Thyroid gland (tissue), 4 donors: ENCODE measurements around the gene RETN. TPM values are rescaled to one million over a fixed set of nuclear protein-coding genes. Genes with fewer than 3 reads are reported as not detected.

Experiments
- DNase-seq, 2 donors: peaks; one replicate each; pipeline ENCODE4 v3.0.0-alpha.2; 2019
- H3K27ac ChIP-seq, 3 donors: fragments of 200-600 bp; sonication (generic); 1 replicate in 2 of 3; 2 replicates in 1 of 3; pipeline ENCODE4 v1.5.1; 2016 to 2019; ENCODE audit warnings: mild to moderate bottlenecking in 1 of 3, moderate library complexity in 1 of 3
- H3K27me3 ChIP-seq: fragments of 200-600 bp; sonication (generic); one replicate; pipeline ENCODE4 v1.5.1; 2019
- H3K36me3 ChIP-seq, 2 donors: fragments of 200-600 bp; sonication (generic); one replicate each; pipeline ENCODE4 v1.5.1; 2016 to 2019
- H3K4me1 ChIP-seq, 2 donors: fragments of 200-600 bp; sonication (generic); one replicate each; pipeline ENCODE4 v1.5.1; 2017 to 2019
- H3K4me3 ChIP-seq, 3 donors: fragments of 200-600 bp; sonication (generic); replicated peaks in 1 of 3; 1 replicate in 2 of 3; 2 replicates in 1 of 3; pipeline ENCODE4 v1.5.1; 2016; ENCODE audit warnings: mild to moderate bottlenecking in 1 of 3
- H3K9me3 ChIP-seq: fragments of 200-600 bp; sonication (generic); one replicate; pipeline ENCODE4 v1.5.1; 2017
- POLR2A ChIP-seq, 2 donors: fragments of 450-650 bp; IDR thresholded peaks; one replicate each; pipeline ENCODE4 v1.6.1; 2017; ENCODE audit warnings: antibody characterized with exemption in 2 of 2, mild to moderate bottlenecking in 2 of 2, moderate library complexity in 1 of 2
- WGBS, 2 donors: methylation state at CpG; one replicate each; pipeline ENCODE4 v1.1.5; 2017; 5-methylcytosine and 5-hydroxymethylcytosine counted together
- intact Hi-C: fragments of 100-400 bp; cut with DNase I; formaldehyde crosslinking; loops from one replicate; pipeline ENCODE4 v1.15.1; 2023
- total RNA-seq, 4 donors: library from RNA; depleted of rRNA; stranded (reverse); fragments of >200 nt; gene quantifications; one replicate each; pipeline ENCODE4 v1.2.3, GENCODE V29; 2016
- TF ChIP-seq, protein P1 (sequence below), 6 experiments: fragments of 200-600 bp in 3 of 6; fragments of 450-650 bp in 3 of 6; sonication (generic) in 3 of 6; IDR thresholded peaks; one replicate each; pipeline ENCODE4 v1.5.1; 2016 to 2019; ENCODE audit warnings: antibody characterized with exemption in 6 of 6, mild to moderate bottlenecking in 2 of 6, inconsistent platforms in 1 of 6, moderate library complexity in 1 of 6

Gene RETN
- total RNA-seq, 4 donors from 2014 or later, result not detected

DNA sequence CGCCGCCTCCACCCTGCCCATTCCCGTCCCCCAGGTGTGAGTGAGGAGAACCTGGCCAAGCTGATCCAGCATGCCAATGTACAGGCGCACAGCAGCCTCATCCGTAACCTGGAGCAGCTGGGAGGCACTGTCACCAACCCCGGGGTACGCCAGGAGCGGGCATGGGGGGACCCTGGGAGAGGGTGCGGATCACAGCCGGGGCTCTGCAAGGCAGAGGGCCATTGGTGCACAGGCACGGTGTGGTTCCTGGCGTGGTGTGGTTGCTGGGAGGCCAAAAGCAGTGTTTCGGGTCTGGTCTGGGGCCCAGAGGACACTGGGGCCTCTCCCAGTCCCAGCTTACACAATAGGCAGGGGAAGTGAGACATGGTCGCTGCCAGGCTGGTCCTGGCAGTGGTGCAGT lies 23.7 kb upstream of the RETN start:
- 91 to 95% methylated on average over 9 to 14 of the region's 14 CpGs for WGBS, 2 donors
- no peak for TF ChIP-seq POLR2A (IDR thresholded peaks at IDR 0.05)
- TF ChIP-seq, protein P1, sequence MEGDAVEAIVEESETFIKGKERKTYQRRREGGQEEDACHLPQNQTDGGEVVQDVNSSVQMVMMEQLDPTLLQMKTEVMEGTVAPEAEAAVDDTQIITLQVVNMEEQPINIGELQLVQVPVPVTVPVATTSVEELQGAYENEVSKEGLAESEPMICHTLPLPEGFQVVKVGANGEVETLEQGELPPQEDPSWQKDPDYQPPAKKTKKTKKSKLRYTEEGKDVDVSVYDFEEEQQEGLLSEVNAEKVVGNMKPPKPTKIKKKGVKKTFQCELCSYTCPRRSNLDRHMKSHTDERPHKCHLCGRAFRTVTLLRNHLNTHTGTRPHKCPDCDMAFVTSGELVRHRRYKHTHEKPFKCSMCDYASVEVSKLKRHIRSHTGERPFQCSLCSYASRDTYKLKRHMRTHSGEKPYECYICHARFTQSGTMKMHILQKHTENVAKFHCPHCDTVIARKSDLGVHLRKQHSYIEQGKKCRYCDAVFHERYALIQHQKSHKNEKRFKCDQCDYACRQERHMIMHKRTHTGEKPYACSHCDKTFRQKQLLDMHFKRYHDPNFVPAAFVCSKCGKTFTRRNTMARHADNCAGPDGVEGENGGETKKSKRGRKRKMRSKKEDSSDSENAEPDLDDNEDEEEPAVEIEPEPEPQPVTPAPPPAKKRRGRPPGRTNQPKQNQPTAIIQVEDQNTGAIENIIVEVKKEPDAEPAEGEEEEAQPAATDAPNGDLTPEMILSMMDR (IDR thresholded peaks at IDR 0.05), result no peak
- H3K9me3 ChIP-seq, result no peaks in the 10 kb centered on the region
- no peaks in the 10 kb centered on the region for H3K4me1 ChIP-seq
- DNase-seq, result no peak
- H3K27ac ChIP-seq, result no peak overlapping the region
- H3K36me3 ChIP-seq, result no peaks in the 10 kb centered on the region
- intact Hi-C loops, result no loop called here
- no peaks in the 10 kb centered on the region for H3K27me3 ChIP-seq
- no peak overlapping the region for H3K4me3 ChIP-seq

DNA sequence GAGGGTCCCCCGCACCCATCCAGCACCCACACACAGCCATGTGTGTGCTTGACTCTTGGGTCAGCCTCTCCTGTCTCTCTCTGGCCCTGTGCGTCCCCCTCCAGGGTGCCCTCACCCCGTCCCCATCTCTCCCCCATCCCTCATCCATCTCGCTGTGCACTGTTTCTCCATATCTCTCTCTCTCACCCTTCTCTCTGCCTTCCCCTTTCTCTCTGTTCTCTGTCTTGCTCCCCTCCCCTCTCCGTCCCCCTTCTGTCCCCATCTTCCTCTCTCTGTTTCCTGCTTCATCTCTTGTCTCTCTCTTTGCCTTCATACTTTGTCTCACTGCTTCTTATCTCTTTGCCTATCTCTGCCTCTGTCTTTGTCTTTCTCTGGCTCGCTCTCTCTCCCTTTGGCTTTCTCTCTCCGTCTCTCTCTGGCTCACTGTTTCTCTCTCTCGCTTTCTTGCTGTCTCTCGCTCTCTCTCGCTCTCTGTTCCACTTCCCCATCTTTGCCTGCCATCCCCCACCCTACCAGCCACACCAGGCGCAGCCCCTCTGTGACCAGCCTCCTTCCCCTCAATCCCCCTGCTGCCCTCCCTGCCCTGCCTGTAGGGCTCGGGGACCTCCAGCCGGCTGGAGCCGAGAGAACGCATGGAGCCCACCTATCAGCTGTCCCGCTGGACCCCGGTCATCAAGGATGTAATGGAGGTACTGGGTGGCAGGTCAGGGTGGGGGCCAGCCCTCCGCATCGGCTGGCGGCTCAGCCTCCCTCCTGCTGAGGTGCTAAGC lies 23.0 kb upstream of the RETN start:
- Histone ChIP-seq H3K27me3 (no peaks in the 10 kb centered on the region), H3K9me3 (no peaks in the 10 kb centered on the region), H3K4me1 (no peaks in the 10 kb centered on the region), H3K36me3 (no peaks in the 10 kb centered on the region), H3K27ac (no peak overlapping the region), H3K4me3 (no peak overlapping the region)
- intact Hi-C loops, result no loop called here
- WGBS, 2 donors, result 74 to 77% methylated on average over 17 to 20 of the region's 20 CpGs
- TF ChIP-seq, protein P1 (IDR thresholded peaks at IDR 0.05), result no peak
- no peak for TF ChIP-seq POLR2A (IDR thresholded peaks at IDR 0.05)
- DNase-seq, result no peak

DNA sequence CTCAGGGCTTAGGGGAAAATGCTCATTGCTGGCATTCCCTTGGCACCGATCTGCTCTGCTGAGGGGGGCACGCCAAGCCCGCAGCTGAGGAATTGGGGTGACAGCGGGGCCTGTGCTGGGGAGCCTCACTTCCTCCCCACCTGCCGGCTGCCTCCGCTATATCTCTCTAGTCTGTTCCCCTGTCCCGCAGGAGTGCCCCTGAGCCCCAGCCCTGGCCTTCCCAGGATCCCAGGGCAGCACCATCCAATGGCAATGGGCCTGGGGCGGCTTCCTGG lies 22.5 kb upstream of the RETN start:
- Histone ChIP-seq H3K27ac (no peak overlapping the region), H3K36me3 (no peaks in the 10 kb centered on the region), H3K4me1 (no peaks in the 10 kb centered on the region), H3K4me3 (no peak overlapping the region), H3K9me3 (no peaks in the 10 kb centered on the region), H3K27me3 (no peaks in the 10 kb centered on the region)
- intact Hi-C loops, result no loop called here
- no peak for TF ChIP-seq POLR2A (IDR thresholded peaks at IDR 0.05)
- TF ChIP-seq, protein P1 (IDR thresholded peaks at IDR 0.05), result no peak
- 76 to 87% methylated on average over 7 to 8 of the region's 8 CpGs for WGBS, 2 donors
- no peak for DNase-seq

DNA sequence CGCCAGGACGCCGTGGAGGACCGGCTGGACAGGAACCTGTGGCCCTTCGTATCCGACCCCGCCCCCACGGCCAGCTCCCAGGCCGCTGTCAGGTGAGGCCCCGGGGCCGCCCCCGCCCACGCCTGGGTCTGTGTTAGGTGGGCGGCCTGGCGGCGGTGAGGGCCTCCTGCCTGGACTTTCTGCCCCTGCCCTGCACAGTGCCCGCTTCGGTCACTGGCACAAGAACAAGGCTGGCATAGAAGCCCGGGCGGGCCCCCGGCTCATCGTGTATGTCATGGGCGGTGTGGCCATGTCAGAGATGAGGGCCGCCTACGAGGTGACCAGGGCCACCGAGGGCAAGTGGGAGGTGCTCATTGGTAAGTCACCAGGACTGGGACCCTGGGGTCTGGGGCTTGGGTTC lies 21.7 kb upstream of the RETN start:
- no peak for DNase-seq
- H3K36me3 ChIP-seq, result no peaks in the 10 kb centered on the region
- H3K4me1 ChIP-seq, result peaks cover 0 to under 1% of the 10 kb centered on the region in 2 donors
- intact Hi-C loops, result no loop called here
- H3K27ac ChIP-seq, result no peak overlapping the region
- 89 to 100% methylated on average over 6 to 11 of the region's 26 CpGs for WGBS, 2 donors
- H3K4me3 ChIP-seq, result no peak overlapping the region
- TF ChIP-seq, protein P1 (IDR thresholded peaks at IDR 0.05), result no peak
- no peak for TF ChIP-seq POLR2A (IDR thresholded peaks at IDR 0.05)
- H3K27me3 ChIP-seq, result no peaks in the 10 kb centered on the region
- H3K9me3 ChIP-seq, result no peaks in the 10 kb centered on the region

DNA sequence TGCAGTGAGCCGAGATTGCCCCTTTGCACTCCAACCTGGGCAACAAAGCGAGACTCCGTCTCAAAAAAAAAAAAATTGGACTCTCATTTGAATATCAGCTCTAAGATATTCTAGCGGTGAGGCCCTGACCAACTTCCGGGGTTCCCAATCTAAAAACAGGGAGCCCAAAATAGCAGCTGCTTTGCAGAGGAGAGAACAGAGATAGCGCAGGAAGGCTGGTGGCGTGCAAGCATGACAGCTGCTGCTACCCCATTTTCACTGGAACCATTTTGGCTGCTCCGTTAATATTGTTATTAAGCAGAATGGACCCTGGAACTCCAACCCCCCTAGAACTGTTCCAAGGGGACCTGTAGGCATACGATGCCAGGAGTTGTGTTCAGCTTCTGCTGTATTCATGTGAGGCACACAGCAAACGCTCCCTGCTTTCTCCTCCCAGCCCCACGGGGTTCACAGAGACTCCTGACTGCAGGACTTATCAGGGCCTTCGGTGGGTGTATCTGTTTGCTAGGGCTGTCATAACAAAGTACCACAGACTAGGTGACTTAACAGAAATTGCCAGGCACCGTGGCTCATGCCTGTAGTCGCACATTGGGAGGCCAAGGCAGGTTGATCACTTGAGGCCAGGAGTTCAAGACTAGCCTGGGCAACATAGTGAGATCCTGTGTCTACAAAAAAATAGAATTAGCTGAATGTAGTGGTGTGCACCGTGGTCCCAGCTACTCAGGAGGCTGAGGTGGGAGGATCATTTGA lies 20.4 kb upstream of the RETN start:
- Histone ChIP-seq H3K36me3 (no peaks in the 10 kb centered on the region), H3K4me3 (no peak overlapping the region), H3K9me3 (no peaks in the 10 kb centered on the region), H3K27ac (no peak overlapping the region), H3K4me1 (peaks cover 0 to 4% of the 10 kb centered on the region in 2 donors), H3K27me3 (no peaks in the 10 kb centered on the region)
- intact Hi-C loops, result no loop called here
- no peak for DNase-seq
- TF ChIP-seq, protein P1 (IDR thresholded peaks at IDR 0.05), result no peak
- no peak for TF ChIP-seq POLR2A (IDR thresholded peaks at IDR 0.05)
- WGBS, 2 donors, result 86 to 91% methylated on average over 15 of the region's 15 CpGs
